K562 (cell line): ENCODE measurements around the gene ZDHHC8. TPM values are rescaled to one million over a fixed set of nuclear protein-coding genes. Genes with fewer than 3 reads are reported as not detected.
A peak's percentile ranks its signal among the peaks of the same experiment; 100 is the strongest.

Source experiments
- BCL6 ChIP-seq: fragments of 250-450 bp; sonication (Bioruptor Pico); IDR thresholded peaks from 2 replicates; pipeline ENCODE4 v1.4.0; 2020
- BHLHE40 ChIP-seq: IDR thresholded peaks from 2 replicates; pipeline ENCODE4 v1.6.1; 2011; ENCODE audit warnings: low read length, improper control_type of control experiment
- COPS2 ChIP-seq: fragments of 450-650 bp; conservative IDR thresholded peaks from 2 replicates; pipeline ENCODE4 v1.6.1; 2016; ENCODE audit warnings: mild to moderate bottlenecking, moderate library complexity
- EP400 ChIP-seq: fragments of 450-650 bp; IDR thresholded peaks from 2 replicates; pipeline ENCODE4 v1.6.1; 2017; ENCODE audit warnings: antibody characterized with exemption, mild to moderate bottlenecking, moderate library complexity
- FOXP4 ChIP-seq: sonication (generic); formaldehyde crosslinking; IDR thresholded peaks from 2 replicates; pipeline ENCODE4 v1.8.0; 2022; ENCODE audit warnings: mild to moderate bottlenecking, missing genetic modification reagents, borderline replicate concordance
- HBP1 ChIP-seq: fragments of 450-650 bp; formaldehyde crosslinking; IDR thresholded peaks from 2 replicates; pipeline ENCODE4 v1.4.0; 2022; ENCODE audit warnings: missing genetic modification characterization
- KHSRP ChIP-seq: fragments of 450-650 bp; IDR thresholded peaks from 2 replicates; pipeline ENCODE4 v1.6.1; 2017
- MNT ChIP-seq, 2 experiments: fragments of 450-650 bp; conservative IDR thresholded peaks; 2 replicates each; pipeline ENCODE4 v1.6.1; 2017; ENCODE audit warnings: mild to moderate bottlenecking in 2 of 2, moderate library complexity in 2 of 2
- NCOA6 ChIP-seq: fragments of 450-650 bp; IDR thresholded peaks from 2 replicates; pipeline ENCODE4 v1.6.1; 2017; ENCODE audit warnings: mild to moderate bottlenecking
- NFRKB ChIP-seq: fragments of 450-650 bp; IDR thresholded peaks from 2 replicates; pipeline ENCODE4 v1.6.1; 2016; ENCODE audit warnings: low read depth
- PTRF ChIP-seq: fragments of 450-650 bp; IDR thresholded peaks from 2 replicates; pipeline ENCODE4 v1.6.1; 2016; ENCODE audit warnings: mild to moderate bottlenecking, missing genetic modification characterization, missing compliant biosample characterization
- RBM14 ChIP-seq: fragments of 200-400 bp; formaldehyde crosslinking; IDR thresholded peaks from 2 replicates; pipeline ENCODE4 v1.6.1; 2018; ENCODE audit warnings: low read depth, mild to moderate bottlenecking, low read length, moderate library complexity, borderline replicate concordance; ENCODE audit not compliant: insufficient read depth
- RFX7 ChIP-seq: fragments of 250-450 bp; sonication (Bioruptor Pico); IDR thresholded peaks from 2 replicates; pipeline ENCODE4 v1.5.1; 2021; ENCODE audit warnings: mild to moderate bottlenecking
- SMAD1 ChIP-seq: fragments of 150-350 bp; IDR thresholded peaks from 2 replicates; pipeline ENCODE4 v1.6.1; 2014; ENCODE audit warnings: low read length, low read depth; ENCODE audit not compliant: partially characterized antibody
- SREBF1 ChIP-seq: fragments of 150-350 bp; IDR thresholded peaks from 2 replicates; pipeline ENCODE4 v1.6.1; 2014; ENCODE audit warnings: antibody characterized with exemption, low read depth, low read length, borderline replicate concordance
- TAF7 ChIP-seq: fragments of 450-650 bp; IDR thresholded peaks from 2 replicates; pipeline ENCODE4 v1.6.1; 2016; ENCODE audit warnings: missing genetic modification characterization, missing compliant biosample characterization
- ZBTB17 ChIP-seq: fragments of 450-650 bp; formaldehyde crosslinking; IDR thresholded peaks from 2 replicates; pipeline ENCODE4 v1.4.0; 2020; ENCODE audit warnings: mild to moderate bottlenecking
- ZNF280A ChIP-seq: fragments of 450-650 bp; IDR thresholded peaks from 2 replicates; pipeline ENCODE4 v1.6.1; 2018; ENCODE audit warnings: mild to moderate bottlenecking, low read depth; ENCODE audit not compliant: partially characterized antibody
- ZNF311 ChIP-seq: fragments of 250-450 bp; sonication (Bioruptor Pico); IDR thresholded peaks from 2 replicates; pipeline ENCODE4 v1.4.0; 2020; ENCODE audit warnings: mild to moderate bottlenecking, moderate library complexity
- ZNF57 ChIP-seq: fragments of 450-650 bp; formaldehyde crosslinking; IDR thresholded peaks from 2 replicates; pipeline ENCODE4 v1.4.0; 2020; ENCODE audit warnings: mild to moderate bottlenecking, moderate library complexity
- ZNF584 ChIP-seq: fragments of 200-800 bp; sonication (Bioruptor generic); IDR thresholded peaks from 2 replicates; pipeline ENCODE4 v1.6.1; 2016; ENCODE audit warnings: low read depth, mild to moderate bottlenecking, missing genetic modification characterization, missing compliant biosample characterization
- ZNF644 ChIP-seq: fragments of 200-800 bp; sonication (Bioruptor generic); IDR thresholded peaks from 2 replicates; pipeline ENCODE4 v1.6.1; 2016; ENCODE audit warnings: low read depth, missing genetic modification characterization, missing compliant biosample characterization
- ZNF778 ChIP-seq: fragments of 450-650 bp; formaldehyde crosslinking; IDR thresholded peaks from 2 replicates; pipeline ENCODE4 v1.4.0; 2020; ENCODE audit warnings: mild to moderate bottlenecking, moderate library complexity
- polyA plus RNA-seq, 8 experiments: library from polyadenylated mRNA; depleted of rRNA in 4 of 8; stranded (reverse) in 5 of 8; unstranded in 3 of 8; fragments of >200 nt; fragmentation: Nextera tagmentation in 2 of 8; fragmentation: Illumina TruSeq in 1 of 8; extraction: Ambion mirVana in 2 of 8; extraction: Trizol in 1 of 8; gene quantifications; 2 replicates each; pipeline versions ENCODE4 v1.2.1 to v1.2.3, GENCODE V29; 2011 to 2014; ENCODE audit warnings: inconsistent platforms in 1 of 8, missing spikeins in 1 of 8
- total RNA-seq, 7 experiments: library from RNA; depleted of rRNA in 6 of 7; stranded (reverse); fragments of >200 nt in 6 of 7; fragmentation: Illumina TruSeq in 2 of 7; extraction: Trizol in 2 of 7; gene quantifications; 2 replicates each; pipeline versions ENCODE4 v1.2.1 to v1.2.3, GENCODE V29; 2011 to 2021; ENCODE audit warnings: low replicate concordance in 1 of 7

Gene ZDHHC8
- total and polyA plus RNA-seq, 9 of the 15 experiments (the other 6 are each of a cell fraction or from before 2014, with no cell fraction given) = 0.04 to 109 (median 16.4) TPM

- TF ChIP-seq SMAD1 (peak; percentile 71), ZNF778 (no peak), BCL6 (CRISPR knock-in tag) (no peak), SREBF1 (0 out of 2 replicates have a peak, but pooled peaks have one; percentile 53), PTRF (tag) (no peak), COPS2 (no peak), HBP1 (CRISPR knock-in tag) (peak; percentile 89; the same call in 1 of the 2 replicates), MNT (conservative IDR thresholded peaks at IDR 0.05) (no peak), RBM14 (0 out of 2 replicates have a peak, but pooled peaks have one; percentile 68), EP400 (no peak), TAF7 (tag) (0 out of 2 replicates have a peak, but pooled peaks have one; percentile 45), NCOA6 (no peak), KHSRP (no peak), RFX7 (CRISPR knock-in tag) (no peak), ZNF584 (CRISPR knock-in tag) (no peak), ZNF311 (CRISPR knock-in tag) (no peak), ZNF644 (tag) (no peak), BHLHE40 (peak; percentile 96), NFRKB (no peak), ZNF280A (no peak), FOXP4 (no peak), ZBTB17 (CRISPR knock-in tag) (peak; percentile 71; the same call in 1 of the 2 replicates), ZNF57 (CRISPR knock-in tag) (no peak)
Measured at GRCh38 chr22:20084547-20085413, 46.8 kb upstream of the ZDHHC8 start (continued).
